Ramos (cell line): ENCODE data around the gene SLC6A13.

Source experiments
- in situ Hi-C: fragments of 300-500 bp; cut with MboI; formaldehyde crosslinking; loops from one replicate; pipeline ENCODE4 v1.14.3; 2022; ENCODE audit warnings: low sequenced_read_pairs; ENCODE audit not compliant: unreplicated experiment

SLC6A13 gene

DNA sequence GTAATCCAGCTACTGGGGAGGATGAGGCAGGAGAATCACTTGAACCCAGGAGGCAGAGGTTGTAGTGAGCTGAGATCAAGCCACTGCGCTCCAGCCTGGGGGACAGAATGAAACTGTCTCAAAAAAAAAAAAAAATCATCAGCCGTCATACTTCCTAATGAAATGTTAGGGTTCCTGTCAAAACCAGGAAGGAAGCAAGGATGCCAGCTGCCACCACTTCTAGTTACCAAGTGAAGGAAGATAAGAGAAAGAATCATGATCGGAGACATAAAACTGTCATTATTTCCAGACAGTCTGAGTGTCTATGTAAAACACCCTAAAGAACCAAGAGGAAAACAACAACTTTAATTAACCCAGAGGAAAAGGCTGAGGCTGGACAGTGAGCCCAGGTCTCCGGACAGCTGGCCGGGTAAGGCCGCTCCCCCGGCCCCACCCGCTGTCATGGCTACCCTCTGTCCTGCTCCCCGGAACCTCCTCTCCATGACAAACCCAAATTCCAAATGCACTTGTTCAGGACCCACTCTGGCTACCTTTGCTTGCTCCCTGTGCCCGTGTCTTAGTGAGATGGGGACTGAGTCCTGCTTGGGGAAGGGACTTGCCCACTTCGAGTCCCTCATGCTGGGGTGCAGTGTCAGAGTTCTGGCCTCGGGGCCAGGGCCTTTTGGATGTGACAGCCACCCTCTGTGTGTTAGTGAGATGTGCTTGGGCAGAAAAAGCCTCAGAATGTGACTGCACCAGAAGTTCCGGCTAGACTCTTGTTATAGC lies 77.6 kb downstream of the SLC6A13 start:
- in situ Hi-C loops = no loop called here

DNA sequence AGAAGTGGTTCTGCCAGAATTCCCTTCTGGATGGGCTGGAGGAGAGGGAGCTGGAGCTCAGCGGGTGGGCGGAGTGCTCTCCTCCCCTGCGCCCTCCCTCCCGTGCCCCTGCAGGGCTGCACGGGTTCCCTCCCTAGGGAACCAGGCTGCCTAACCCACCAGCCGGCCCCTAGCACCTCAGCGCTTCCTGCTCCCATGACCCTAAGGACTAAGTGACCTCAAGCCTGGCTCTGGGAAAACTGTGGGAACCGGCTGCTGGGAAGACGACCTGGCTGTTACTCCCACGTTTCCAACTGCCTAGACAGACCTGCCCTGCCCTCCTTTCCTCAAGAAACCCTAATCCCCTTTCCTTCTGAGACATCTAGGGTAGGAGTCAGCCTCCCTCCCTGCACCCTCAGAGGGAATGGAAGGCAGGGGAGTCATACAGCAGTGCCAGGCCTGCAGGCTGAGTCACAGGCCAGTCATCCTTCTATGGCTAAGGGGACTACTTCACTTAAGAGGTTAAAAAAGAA lies 80.2 kb downstream of the SLC6A13 start:
- in situ Hi-C loops = no loop called here

DNA sequence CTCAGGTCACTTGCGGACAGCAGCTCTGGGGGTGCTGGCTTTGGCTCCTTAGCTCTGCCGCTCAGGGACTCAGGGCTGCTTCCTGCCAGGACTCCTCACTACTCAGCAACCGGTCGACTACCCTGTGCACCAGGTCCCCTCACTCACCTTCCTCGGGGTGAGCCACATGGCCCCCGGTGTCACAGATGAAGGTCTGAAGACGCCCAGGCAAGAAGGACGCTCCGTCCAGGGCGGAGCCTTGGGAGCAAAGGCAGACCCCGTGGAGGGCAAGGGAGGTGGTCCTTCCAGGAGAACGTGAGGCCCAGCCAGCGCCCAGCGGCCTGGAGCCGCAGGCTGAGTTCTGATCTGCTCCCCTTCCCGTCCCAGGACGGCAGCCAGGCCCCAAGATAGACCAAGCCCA lies 80.7 kb downstream of the SLC6A13 start:
- in situ Hi-C loops = no loop called here

DNA sequence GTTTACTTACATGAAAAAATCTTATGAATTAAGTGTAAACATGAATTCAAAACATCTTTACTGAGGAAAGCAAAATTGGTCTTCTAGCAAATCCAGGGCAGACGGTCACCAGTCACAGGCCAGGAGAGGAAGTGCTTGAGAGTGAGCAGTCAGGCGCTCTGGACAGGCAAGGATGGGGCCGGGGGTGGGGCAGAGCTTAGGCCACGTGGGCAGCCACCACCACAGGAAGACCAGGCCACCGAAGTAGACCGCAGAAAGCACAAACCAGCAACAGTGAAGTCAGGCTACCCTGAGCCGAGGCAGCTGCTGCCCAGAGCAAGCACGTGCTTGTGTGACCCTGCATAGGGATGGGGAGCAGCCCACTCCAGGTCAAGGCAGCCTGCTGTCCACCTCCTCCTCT lies 82.2 kb downstream of the SLC6A13 start:
- in situ Hi-C loops = no loop called here

DNA sequence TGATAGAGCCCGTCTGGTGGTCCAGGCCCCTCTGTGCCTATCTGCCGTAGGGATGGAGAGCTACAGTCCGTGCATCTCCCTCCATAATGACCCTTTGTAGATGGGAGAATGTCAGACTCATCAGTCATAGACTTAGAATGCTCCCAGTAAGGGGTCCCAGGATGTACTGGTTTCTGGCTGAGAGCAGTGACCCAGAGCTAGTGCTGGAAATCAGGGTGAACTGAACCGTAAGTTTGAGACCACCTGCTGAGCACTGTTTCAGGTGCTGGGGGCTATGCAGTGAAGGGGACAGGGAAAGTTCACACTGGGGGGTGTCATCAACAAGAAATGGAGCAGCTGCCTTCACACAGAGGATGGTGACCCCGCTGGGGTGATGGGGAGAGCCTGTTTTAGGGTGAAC lies 82.8 kb downstream of the SLC6A13 start:
- in situ Hi-C loops = no loop called here

DNA sequence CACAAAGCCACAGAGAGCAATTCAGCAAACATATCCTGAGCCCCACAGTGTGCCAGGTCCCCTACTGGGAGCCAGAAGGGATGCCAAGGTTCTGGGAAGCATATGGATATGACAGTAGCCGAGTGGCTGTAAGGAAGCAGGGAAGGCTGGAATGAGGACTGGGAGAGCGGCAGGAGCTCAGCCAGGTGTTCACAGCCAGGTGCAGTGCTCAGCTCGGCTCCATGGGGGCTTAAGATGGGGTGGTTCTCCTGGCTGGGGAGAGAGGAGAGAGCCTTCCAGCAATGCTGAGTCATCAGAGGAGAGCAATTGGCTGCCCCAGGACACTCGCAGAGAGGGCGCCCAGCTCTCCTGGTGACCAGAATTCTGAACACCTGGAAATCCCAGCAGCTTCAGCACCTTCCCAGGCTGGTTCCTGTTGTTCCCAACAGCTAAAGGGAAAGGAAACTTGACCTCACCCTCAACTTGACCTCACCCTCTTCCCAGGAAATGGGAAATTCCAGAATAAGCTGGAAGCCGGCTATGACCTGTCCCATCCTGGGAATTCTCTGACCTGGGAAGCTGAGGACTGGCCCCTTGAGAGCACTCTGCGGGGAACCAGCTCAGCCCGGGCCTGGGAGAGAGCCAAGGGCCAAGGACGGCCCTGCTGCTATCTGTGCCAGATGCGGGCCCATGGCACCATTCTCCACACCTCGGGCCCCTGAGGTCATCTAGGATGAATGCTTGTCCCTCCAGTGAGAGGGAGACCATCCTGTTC lies 83.3 kb downstream of the SLC6A13 start:
- in situ Hi-C loops = no loop called here

DNA sequence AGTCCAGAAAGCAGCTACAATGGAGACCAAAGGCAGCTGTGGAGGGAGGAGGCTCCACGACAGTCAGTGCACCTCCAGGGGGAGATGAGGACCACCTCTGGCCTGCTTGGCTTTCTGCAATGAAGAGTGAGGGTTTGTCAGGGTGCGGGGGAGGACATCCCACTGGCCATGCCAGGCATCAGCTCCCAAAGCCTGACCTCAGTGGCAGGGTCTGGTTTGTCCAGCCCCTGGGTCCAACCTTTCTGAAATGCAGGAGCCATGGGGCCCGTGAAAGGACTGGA lies 83.9 kb downstream of the SLC6A13 start:
- in situ Hi-C loops = no loop called here

DNA sequence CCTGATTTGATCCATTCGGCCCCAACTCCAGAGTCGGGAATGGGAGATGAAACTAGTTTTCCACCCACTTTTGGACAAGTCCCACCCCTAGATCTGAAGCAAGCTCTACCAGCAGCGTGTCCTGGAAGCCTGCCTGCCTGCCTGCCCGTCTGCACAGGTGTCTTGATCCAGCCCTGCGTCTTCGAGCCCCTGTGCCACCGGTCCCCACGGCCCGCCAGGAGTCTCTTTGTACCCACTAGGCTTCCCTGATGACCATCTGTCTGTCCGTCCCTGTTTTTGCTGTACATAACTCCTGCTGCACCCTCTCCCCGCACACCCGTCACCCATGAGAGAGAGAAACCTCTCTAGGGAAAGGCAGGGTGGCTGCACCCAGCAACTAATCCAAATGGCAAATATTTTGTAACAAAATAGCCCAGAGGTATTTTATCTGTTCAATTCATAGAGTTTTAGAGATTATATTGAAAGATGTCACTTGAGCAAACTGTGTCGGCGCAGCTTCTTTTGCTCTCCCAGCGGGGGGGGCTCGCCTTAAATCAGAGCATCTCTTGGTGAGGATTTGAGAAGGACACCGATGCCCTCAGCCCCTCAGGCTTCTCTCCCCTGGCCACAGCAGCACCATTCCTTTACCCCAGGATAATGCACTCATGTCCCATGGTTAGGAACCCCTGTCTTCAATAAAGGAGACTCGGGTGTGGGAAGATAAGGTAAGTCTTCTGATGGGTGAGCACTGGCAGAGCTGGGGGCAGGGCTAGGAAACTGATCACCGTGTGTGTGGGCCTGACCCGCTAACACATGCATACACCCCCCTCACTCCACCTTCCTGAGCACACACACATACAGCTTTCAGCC lies 84.4 kb downstream of the SLC6A13 start:
- in situ Hi-C loops = no loop called here

DNA sequence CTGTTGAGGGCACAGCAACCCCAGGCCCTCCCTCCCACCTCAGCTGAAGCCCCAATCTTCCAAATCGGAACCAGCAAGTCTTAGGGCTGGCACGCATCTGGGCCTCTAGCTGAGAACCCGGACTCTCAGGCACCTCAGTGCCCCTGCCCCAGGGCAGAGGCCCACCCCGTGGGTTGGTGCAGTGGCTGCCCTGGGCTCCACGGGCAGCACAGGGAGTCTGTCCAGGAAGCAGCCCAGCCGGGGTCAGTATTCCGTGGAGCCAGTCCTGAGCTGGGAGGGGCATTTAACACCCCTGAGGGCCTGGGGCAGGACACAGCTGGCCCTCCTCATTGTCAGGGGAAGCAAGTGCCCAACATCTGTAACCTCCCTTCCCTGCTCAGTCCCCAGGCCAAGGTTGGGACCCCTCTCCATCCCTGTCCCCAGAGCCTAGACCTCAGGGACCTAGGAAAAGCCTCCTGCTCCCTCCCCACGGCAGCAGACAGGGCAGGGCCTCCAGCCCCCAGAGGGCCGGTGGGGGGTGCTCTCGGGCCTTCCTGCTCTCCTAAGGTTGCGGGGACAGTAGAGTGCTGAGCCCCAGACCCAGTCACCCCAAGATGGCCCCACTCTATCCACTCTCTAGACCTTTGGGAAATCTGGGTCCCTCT lies 85.2 kb downstream of the SLC6A13 start:
- in situ Hi-C loops = no loop called here

DNA sequence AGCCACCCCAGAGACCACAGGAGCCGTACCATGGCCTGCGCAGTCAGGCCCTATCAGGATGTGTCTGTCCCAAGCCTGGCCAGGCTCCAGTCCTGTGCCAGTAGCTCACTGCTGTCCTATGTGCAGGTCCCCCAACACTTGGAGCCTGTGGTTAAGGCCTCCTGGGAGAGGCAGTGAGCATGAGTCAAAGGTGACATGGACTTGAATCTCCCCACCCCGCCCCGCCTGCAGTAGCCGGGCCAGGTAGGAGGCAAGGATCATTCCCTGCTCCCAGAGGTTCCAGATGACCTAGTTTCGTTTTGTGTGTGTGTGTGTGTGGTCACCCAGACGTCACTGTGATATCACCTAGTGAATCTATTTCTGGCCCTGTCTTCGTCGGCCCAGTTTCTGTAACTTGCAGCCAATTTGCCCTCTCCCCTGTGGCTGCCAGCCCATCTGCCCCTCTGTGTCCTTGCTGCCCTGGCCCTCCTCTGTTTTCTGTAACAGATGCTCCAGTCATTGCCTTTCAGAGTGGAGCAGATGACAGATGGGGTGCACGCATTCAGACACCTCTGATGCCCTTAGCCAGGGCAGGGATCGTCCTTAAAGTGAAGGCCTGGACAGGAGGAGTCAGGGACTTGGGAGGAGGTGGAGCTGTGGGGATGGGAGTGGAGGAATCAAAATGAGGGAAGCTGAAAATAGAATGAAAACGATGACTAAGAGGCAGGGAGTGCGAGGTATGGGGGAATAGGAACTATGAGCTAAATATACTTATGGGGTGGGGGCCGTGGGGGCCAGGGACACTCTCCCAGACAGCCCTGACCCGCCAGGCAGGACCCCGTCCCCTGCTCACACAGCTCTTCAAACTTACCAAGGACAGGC lies 86.1 kb downstream of the SLC6A13 start:
- in situ Hi-C loops = no loop called here

DNA sequence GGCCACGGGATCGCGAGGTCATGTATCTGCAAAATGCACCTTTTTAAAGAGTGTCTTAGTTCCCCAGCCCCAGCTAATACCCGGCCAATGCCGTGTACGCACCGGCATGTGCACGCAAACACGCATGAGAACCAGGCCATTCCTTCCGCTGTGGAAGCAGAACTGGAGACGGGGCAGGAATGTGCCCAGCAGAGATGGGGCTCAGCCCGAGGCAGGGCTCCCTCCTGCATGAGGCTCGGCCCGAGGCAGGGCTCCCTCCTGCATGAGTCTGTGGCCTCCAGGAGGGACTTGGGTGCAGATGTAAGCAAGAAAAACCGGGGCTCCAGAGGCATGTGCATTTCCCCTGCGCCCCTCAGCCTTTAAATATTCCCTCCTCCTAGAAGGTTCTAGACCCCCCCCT lies 86.9 kb downstream of the SLC6A13 start:
- in situ Hi-C loops = no loop called here

DNA sequence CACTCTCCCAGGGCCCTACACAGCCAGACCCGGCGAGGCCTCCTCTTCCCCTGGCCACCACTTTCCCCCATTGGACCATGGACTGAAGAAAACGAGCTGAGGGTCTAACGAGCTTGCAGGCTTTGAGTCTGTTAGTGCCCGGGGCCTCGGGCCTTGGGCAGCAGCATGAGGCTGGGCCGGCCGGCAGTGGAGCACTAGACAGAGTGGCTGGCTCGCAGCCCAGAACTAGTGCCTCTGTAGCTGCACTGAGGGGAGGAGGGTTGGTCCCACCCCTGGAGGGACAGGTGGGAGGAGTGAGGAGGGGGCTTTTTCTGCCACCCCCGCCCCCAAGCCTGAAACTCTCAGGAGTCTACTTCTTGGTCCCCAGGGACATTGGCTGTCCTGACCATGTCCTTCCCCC lies 87.4 kb downstream of the SLC6A13 start:
- in situ Hi-C loops = no loop called here

DNA sequence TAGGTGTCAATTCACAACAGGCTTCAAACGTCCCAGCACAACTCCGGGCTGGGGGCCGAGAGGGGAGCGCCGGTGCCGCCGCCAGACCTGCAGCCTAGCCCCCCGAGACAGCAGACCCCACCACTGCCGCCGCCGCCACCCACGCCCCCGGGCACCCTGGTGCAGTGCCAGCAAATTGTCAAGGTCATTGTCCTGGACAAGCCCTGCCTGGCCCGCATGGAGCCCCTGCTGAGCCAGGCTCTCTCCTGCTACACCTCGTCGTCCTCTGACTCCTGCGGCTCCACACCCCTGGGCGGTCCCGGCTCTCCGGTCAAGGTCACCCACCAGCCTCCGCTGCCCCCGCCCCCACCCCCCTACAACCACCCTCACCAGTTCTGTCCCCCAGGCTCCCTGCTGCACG lies 88.0 kb downstream of the SLC6A13 start:
- in situ Hi-C loops = no loop called here

DNA sequence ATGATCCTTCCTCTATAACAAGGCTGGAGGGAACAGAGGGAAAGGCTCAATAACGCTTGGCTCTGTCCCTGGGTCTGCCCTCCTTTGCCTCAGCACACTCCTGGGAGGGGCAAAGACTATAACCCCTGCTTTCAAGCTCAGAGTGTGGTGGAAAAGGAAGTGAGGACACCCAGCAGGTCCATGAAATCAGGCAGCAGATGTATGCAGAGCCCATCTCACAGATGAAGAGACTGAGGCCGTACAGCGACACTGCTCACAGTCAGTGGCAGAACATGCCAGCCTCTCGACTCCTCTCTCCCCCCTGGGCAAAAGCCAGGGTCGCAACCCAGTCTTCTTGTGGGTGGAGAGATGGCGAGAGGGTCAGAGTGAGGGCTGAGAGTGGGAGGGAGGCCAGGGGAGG lies 88.5 kb downstream of the SLC6A13 start:
- in situ Hi-C loops = no loop called here

DNA sequence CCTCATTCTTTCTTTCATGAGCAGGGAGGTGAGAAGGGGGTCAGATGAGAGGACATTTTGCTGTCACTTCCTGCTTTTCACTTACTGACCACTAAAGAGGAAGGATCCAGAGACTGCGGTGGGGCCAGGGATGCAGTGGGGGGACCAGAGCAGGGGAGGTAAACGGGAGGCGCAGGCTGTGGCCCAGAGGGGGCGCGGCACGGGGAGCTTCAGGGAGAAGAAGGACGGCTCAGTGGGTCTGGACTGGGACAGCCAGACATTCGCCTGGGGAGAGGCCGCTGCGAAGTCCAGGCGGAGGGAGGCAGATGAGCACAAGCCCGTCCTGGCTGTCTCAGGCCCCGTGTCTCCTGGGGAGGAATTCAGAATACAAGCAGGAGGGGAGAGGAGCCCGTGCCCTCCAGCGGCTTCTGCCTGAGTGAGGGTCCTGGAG lies 89.9 kb downstream of the SLC6A13 start:
- in situ Hi-C loops = no loop called here

DNA sequence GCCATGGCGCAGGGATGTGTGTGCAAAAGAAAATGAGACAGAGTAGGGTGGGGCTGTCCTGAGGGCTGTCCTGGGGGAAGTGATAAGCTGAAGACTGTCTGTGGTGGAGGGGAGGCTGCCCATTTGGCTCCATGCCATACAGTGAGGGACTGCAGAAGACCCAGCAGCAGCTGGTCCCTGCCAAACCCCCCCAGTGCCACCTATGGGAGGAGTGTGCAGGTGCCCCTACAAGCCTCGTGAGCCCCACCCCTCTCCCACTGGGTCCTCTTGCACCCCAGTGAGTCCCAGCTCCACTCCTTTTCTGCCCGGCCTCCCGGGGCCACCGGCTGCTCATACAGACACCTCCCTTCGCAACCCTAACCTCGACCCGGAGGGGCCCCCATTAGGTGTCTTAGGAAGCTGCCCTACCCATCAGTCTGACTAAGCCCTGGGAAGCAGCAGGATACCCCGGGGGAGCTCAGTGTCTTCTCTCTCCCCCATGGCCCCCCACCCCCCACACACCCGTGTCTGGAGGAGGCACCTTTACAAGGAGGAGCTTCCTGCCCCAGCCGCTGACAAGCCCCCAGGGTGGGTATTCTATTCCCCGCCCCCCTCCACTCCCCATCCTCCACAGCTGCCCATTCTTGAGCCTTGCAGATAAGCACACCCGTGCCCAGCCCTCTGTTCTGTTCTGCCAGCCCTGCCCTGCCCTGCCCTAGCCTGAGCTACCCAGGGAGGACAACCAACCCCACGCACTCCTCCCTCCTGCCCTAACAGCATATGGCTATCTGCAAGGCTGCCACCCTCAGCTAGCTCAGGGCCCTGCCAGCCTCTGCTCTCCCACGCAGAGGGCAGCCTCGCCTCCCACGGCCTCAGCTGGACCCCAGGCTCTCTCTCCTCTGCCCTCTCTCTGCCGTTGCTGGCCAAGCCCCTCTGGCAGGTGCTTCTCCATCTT lies 90.6 kb downstream of the SLC6A13 start:
- in situ Hi-C loops = no loop called here

DNA sequence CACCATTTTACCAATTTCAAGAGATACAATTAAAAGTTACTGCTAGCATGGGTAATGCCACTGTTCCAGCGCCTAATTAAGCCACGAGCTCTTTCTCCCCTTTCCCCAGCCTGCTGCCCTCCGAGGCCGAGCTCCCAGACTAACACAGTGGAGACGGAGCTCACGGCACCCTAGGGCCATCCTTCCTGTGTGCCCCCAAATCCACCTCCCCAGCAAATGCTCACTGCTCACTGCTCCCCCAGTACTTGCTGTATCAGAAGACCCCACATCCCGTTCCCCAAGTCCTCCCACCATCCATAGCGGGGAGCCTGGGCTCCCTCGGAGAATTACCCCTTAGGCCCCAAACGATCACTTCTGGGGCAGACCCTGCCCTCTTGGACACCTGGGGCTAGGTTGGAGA lies 91.4 kb downstream of the SLC6A13 start:
- in situ Hi-C loops = no loop called here
